Measurements from ENCODE around the gene SETD2.

DNA sequence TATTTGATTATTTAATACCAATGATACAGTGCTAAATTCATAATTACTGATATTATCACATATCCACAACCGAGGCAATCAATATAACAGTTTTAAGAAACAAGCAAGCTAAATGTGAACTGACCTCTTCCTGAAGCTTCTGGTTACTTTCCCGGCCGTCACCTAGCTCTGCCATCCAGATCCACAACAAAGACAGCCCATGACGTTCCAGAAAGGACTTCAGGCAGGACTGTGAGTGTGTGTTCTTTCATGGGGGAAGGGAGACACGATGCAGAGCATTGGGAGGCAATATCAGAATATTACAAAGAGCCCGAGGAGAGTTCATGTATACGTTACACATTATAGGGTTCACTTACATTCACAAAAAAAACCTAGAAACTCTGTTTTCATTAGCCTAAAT, 77.8 kb downstream of the SETD2 start:
- no peak for TF ChIP-seq POLR2A (IDR thresholded peaks at IDR 0.05; ENCODE audit: low read length)
- TF ChIP-seq GATA1 (IDR thresholded peaks at IDR 0.05; ENCODE audit: low read depth, low read length) = no peak
